Uterus (tissue), 4 donors: ENCODE results near the gene TMPRSS6. TPM values are rescaled to one million over a fixed set of nuclear protein-coding genes. Genes with fewer than 3 reads are reported as not detected.

Experiments used
- DNase-seq, 2 donors: peaks; one replicate each; pipeline ENCODE4 v3.0.0-alpha.2; 2019 to 2020
- H3K27ac ChIP-seq, 2 donors: fragments of 200-600 bp; sonication (generic); 1 replicate in 1 of 2; 2 replicates in 1 of 2; pipeline ENCODE4 v1.5.1; 2016 to 2018
- H3K27me3 ChIP-seq, 2 donors: fragments of 200-600 bp; sonication (generic); one replicate each; pipeline ENCODE4 v1.5.1; 2018 to 2019; ENCODE audit warnings: control low read depth in 1 of 2
- H3K36me3 ChIP-seq, 2 donors: fragments of 200-600 bp; sonication (generic); one replicate each; pipeline ENCODE4 v1.5.1; 2019; ENCODE audit warnings: control low read depth in 1 of 2
- H3K4me1 ChIP-seq, 2 donors: fragments of 200-600 bp; sonication (generic); one replicate each; pipeline ENCODE4 v1.5.1; 2018 to 2019; ENCODE audit warnings: control low read depth in 1 of 2
- H3K4me3 ChIP-seq, 2 donors: fragments of 200-600 bp; sonication (generic); 1 replicate in 1 of 2; 2 replicates in 1 of 2; pipeline ENCODE4 v1.5.1; 2018 to 2019; ENCODE audit warnings: mild to moderate bottlenecking in 1 of 2
- H3K9me3 ChIP-seq, 2 donors: fragments of 200-600 bp; sonication (generic); one replicate each; pipeline ENCODE4 v1.5.1; 2019; ENCODE audit warnings: control low read depth in 1 of 2
- CTCF ChIP-seq, 4 experiments: fragments of 200-600 bp in 2 of 4; fragments of 450-650 bp in 2 of 4; sonication (generic) in 2 of 4; IDR thresholded peaks; one replicate each; pipeline ENCODE4 v1.5.1; 2016 to 2019; ENCODE audit warnings: antibody characterized with exemption in 4 of 4, mild to moderate bottlenecking in 2 of 4, moderate library complexity in 1 of 4
- POLR2A ChIP-seq, 2 donors: fragments of 450-650 bp; IDR thresholded peaks; one replicate each; pipeline ENCODE4 v1.6.1; 2016; ENCODE audit warnings: antibody characterized with exemption in 2 of 2, mild to moderate bottlenecking in 1 of 2, moderate library complexity in 1 of 2
- intact Hi-C: fragments of 100-400 bp; cut with DNase I; formaldehyde crosslinking; loops from one replicate; pipeline ENCODE4 v1.15.1; 2023; ENCODE audit warnings: low total_unique reads
- total RNA-seq, 4 donors: library from RNA; depleted of rRNA in 3 of 4; stranded (reverse); fragments of >200 nt in 3 of 4; gene quantifications; one replicate each; pipeline versions ENCODE4 v1.1.0 to v1.2.4, GENCODE V29; 2014 to 2023
- donor health status: DM: yes; HTN: yes; CAD: no.

The TMPRSS6 gene
- total RNA-seq, 4 donors from 2014 or later = not detected

GRCh38 chr22:37022483-37023337 lies 86.8 kb downstream of the TMPRSS6 start:
- Histone ChIP-seq H3K27ac (no peak overlapping the region), H3K4me3 (no peak overlapping the region), H3K4me1 (peaks cover 3 to 6% of the 10 kb centered on the region in 2 donors), H3K9me3 (no peaks in the 10 kb centered on the region), H3K36me3 (no peaks in the 10 kb centered on the region), H3K27me3 (no peaks in the 10 kb centered on the region)
- TF ChIP-seq CTCF (IDR thresholded peaks at IDR 0.05) (no peak), POLR2A (IDR thresholded peaks at IDR 0.05) (no peak)
- intact Hi-C loops = no loop called here
- no peak for DNase-seq

- intact Hi-C loops = no loop called here
- DNase-seq = no peak
- peaks cover 3 to 12% of the 10 kb centered on the region in 2 donors for H3K4me1 ChIP-seq
- H3K9me3 ChIP-seq = no peaks in the 10 kb centered on the region
- H3K27ac ChIP-seq = no peak overlapping the region
- no peaks in the 10 kb centered on the region for H3K36me3 ChIP-seq
- no peaks in the 10 kb centered on the region for H3K27me3 ChIP-seq
- no peak for TF ChIP-seq POLR2A (IDR thresholded peaks at IDR 0.05)
- peak; percentile 35 to 65 (median 42) for TF ChIP-seq CTCF (IDR thresholded peaks at IDR 0.05)
- no peak overlapping the region for H3K4me3 ChIP-seq
Measured at GRCh38 chr22:37021710-37022482, 87.6 kb downstream of the TMPRSS6 start.

- Histone ChIP-seq H3K36me3 (no peaks in the 10 kb centered on the region), H3K4me3 (no peak overlapping the region), H3K4me1 (peaks cover 3 to 13% of the 10 kb centered on the region in 2 donors), H3K27me3 (no peaks in the 10 kb centered on the region), H3K27ac (peak overlapping the region in 1 of 2 donors; percentile 90), H3K9me3 (no peaks in the 10 kb centered on the region)
- no peak for TF ChIP-seq POLR2A (IDR thresholded peaks at IDR 0.05)
- no peak for TF ChIP-seq CTCF (IDR thresholded peaks at IDR 0.05)
- intact Hi-C loops = no loop called here
- no peak for DNase-seq
Measured at GRCh38 chr22:37021041-37021440, 88.5 kb downstream of the TMPRSS6 start.

- H3K36me3 ChIP-seq = no peaks in the 10 kb centered on the region
- no peaks in the 10 kb centered on the region for H3K27me3 ChIP-seq
- H3K27ac ChIP-seq = peak overlapping the region; percentile 90
- H3K4me3 ChIP-seq = peak overlapping the region; percentile 85 to 97
- intact Hi-C loops = no loop called here
- peak in 1 of 2 donors; percentile 27 for DNase-seq
- H3K4me1 ChIP-seq = peaks cover 3 to 13% of the 10 kb centered on the region in 2 donors
- TF ChIP-seq POLR2A (IDR thresholded peaks at IDR 0.05) = no peak
- no peak for TF ChIP-seq CTCF (IDR thresholded peaks at IDR 0.05)
- no peaks in the 10 kb centered on the region for H3K9me3 ChIP-seq
Measured at GRCh38 chr22:37020192-37020479, 89.4 kb downstream of the TMPRSS6 start.
